Transverse colon (tissue), 4 donors: ENCODE data around the gene LRRC8D.

Experiments used
- CTCF ChIP-seq, 5 experiments: fragments of 200-600 bp in 3 of 5; fragments of 450-650 bp in 2 of 5; sonication (generic) in 3 of 5; IDR thresholded peaks; 1 replicate in 2 of 5; 2 replicates in 3 of 5; pipeline ENCODE4 v1.5.1; 2016 to 2017; ENCODE audit warnings: antibody characterized with exemption in 5 of 5, inconsistent platforms in 3 of 5, mild to moderate bottlenecking in 2 of 5, moderate library complexity in 1 of 5
- EP300 ChIP-seq: sonication (generic); formaldehyde crosslinking; IDR thresholded peaks from one replicate; pipeline ENCODE4 v1.6.1; 2017; ENCODE audit warnings: antibody characterized with exemption, low read depth
- POLR2A ChIP-seq: fragments of 450-650 bp; IDR thresholded peaks from one replicate; pipeline ENCODE4 v1.6.1; 2016; ENCODE audit warnings: antibody characterized with exemption, mild to moderate bottlenecking, moderate library complexity
- POLR2AphosphoS5 ChIP-seq, 3 donors: sonication (generic); formaldehyde crosslinking; IDR thresholded peaks; one replicate each; pipeline ENCODE4 v1.6.1; 2016; ENCODE audit warnings: antibody characterized with exemption in 3 of 3

GRCh38 chr1:89827902-89828301 lies 7.1 kb downstream of the LRRC8D start:
- TF ChIP-seq CTCF (IDR thresholded peaks at IDR 0.05), result no peak
- TF ChIP-seq POLR2A, result no peak
- no peak for TF ChIP-seq POLR2AphosphoS5 (IDR thresholded peaks at IDR 0.05)
- TF ChIP-seq EP300, result no peak
